ENCODE results near the gene LUZP2.

DNA sequence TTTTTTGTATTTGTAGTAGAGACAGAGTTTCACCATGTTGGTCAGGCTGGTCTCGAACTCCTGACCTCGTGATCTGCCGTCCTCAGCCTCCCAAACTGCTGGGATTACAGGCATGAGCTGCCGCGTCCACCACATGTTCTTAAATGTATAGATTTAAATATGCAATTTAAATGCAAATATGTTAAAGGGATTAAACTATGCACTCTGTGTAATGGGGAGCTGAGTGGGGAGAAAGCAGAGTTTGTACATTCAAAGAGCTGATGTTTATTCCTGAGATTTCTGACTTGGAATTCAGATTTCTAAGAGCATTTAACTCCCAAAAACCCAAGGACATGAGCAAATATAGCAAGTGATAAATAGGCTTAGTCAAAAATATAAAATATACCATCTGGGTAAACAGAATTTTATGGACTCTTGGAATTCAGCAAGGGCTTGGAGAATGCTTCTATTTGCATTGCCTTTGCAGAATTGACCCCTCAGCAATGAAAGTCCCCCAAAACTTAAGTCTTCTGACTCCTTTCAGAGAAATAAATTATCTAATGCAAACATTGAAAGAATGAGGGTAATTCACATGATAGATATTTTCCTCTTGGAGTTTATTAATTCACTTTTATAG is 170.6 kb downstream of the LUZP2 start:
- TF ChIP-seq, protein P1, sequence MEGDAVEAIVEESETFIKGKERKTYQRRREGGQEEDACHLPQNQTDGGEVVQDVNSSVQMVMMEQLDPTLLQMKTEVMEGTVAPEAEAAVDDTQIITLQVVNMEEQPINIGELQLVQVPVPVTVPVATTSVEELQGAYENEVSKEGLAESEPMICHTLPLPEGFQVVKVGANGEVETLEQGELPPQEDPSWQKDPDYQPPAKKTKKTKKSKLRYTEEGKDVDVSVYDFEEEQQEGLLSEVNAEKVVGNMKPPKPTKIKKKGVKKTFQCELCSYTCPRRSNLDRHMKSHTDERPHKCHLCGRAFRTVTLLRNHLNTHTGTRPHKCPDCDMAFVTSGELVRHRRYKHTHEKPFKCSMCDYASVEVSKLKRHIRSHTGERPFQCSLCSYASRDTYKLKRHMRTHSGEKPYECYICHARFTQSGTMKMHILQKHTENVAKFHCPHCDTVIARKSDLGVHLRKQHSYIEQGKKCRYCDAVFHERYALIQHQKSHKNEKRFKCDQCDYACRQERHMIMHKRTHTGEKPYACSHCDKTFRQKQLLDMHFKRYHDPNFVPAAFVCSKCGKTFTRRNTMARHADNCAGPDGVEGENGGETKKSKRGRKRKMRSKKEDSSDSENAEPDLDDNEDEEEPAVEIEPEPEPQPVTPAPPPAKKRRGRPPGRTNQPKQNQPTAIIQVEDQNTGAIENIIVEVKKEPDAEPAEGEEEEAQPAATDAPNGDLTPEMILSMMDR (IDR thresholded peaks at IDR 0.05; ENCODE audit: poor library complexity, severe bottlenecking) = no peak
- TF ChIP-seq EP300 (conservative IDR thresholded peaks at IDR 0.05; ENCODE audit: poor library complexity, severe bottlenecking) (no peak), RAD21 (conservative IDR thresholded peaks at IDR 0.05) (no peak), TAF1 (IDR thresholded peaks at IDR 0.05; ENCODE audit: low read depth) (no peak), POLR2AphosphoS5 (IDR thresholded peaks at IDR 0.05) (no peak), SMC3 (conservative IDR thresholded peaks at IDR 0.05; ENCODE audit: poor library complexity) (no peak), EZH2 (IDR thresholded peaks at IDR 0.05; ENCODE audit: borderline replicate concordance, insufficient read depth, low read length, poor library complexity, severe bottlenecking) (no peak), MXI1 (conservative IDR thresholded peaks at IDR 0.05; ENCODE audit: poor library complexity, severe bottlenecking) (no peak)
- TF ChIP-seq, protein P2, sequence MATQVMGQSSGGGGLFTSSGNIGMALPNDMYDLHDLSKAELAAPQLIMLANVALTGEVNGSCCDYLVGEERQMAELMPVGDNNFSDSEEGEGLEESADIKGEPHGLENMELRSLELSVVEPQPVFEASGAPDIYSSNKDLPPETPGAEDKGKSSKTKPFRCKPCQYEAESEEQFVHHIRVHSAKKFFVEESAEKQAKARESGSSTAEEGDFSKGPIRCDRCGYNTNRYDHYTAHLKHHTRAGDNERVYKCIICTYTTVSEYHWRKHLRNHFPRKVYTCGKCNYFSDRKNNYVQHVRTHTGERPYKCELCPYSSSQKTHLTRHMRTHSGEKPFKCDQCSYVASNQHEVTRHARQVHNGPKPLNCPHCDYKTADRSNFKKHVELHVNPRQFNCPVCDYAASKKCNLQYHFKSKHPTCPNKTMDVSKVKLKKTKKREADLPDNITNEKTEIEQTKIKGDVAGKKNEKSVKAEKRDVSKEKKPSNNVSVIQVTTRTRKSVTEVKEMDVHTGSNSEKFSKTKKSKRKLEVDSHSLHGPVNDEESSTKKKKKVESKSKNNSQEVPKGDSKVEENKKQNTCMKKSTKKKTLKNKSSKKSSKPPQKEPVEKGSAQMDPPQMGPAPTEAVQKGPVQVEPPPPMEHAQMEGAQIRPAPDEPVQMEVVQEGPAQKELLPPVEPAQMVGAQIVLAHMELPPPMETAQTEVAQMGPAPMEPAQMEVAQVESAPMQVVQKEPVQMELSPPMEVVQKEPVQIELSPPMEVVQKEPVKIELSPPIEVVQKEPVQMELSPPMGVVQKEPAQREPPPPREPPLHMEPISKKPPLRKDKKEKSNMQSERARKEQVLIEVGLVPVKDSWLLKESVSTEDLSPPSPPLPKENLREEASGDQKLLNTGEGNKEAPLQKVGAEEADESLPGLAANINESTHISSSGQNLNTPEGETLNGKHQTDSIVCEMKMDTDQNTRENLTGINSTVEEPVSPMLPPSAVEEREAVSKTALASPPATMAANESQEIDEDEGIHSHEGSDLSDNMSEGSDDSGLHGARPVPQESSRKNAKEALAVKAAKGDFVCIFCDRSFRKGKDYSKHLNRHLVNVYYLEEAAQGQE (IDR thresholded peaks at IDR 0.05; ENCODE audit: borderline replicate concordance) = no peak

Data from neural cell (in vitro differentiated cells).